B cell (primary cell): ENCODE measurements around the gene PRRC1. TPM values are rescaled to one million over a fixed set of nuclear protein-coding genes. Genes with fewer than 3 reads are reported as not detected.

Source experiments
- ATAC-seq: fragments of 200-7000 bp; cut with Tn5 transposase; one replicate; pipeline ENCODE4 v1.10.0; 2021; ENCODE audit warnings: low read depth, mild to moderate bottlenecking, moderate number of reproducible peaks, moderate library complexity
- CTCF ChIA-PET: fragments of 350-600 bp; sonication (Branson Sonifier 250); formaldehyde crosslinking; loops from one replicate; lab custom pipeline; 2021; ENCODE audit warnings: antibody characterized with exemption, inconsistent platforms; lab: Charles Lee
- POLR2A ChIA-PET: fragments of 350-600 bp; sonication (Branson Sonifier 250); formaldehyde crosslinking; loops from one replicate; lab custom pipeline; 2021; ENCODE audit warnings: antibody characterized with exemption; lab: Charles Lee
- DNase-seq: peaks from one replicate; pipeline ENCODE4 v3.0.0; 2013
- H2AFZ ChIP-seq: 2 replicates; pipeline ENCODE4 v1.6.1; 2012; ENCODE audit warnings: mild to moderate bottlenecking, low read depth, low read length; ENCODE audit not compliant: insufficient read depth, poor library complexity, severe bottlenecking
- H3K27ac ChIP-seq, 2 donors: 1 replicate in 1 of 2; 2 replicates in 1 of 2; pipeline ENCODE4 v1.5.1; 2012 to 2013; ENCODE audit warnings: low read length in 2 of 2, mild to moderate bottlenecking in 2 of 2, moderate library complexity in 1 of 2
- H3K27me3 ChIP-seq, 4 experiments: fragments of 200-600 bp in 1 of 4; sonication (generic) in 1 of 4; replicated peaks in 1 of 4; 1 replicate in 2 of 4; 2 replicates in 2 of 4; pipeline versions ENCODE4 v1.6.1 to v1.7.0; 2013 to 2016; ENCODE audit warnings: low read length in 3 of 4, mild to moderate bottlenecking in 2 of 4, mixed read lengths in 1 of 4, moderate library complexity in 1 of 4; ENCODE audit not compliant: insufficient read depth in 4 of 4, control insufficient read depth in 3 of 4; ENCODE audit errors: control extremely low read depth in 1 of 4
- H3K36me3 ChIP-seq, 2 experiments: replicated peaks in 1 of 2; 1 replicate in 1 of 2; 2 replicates in 1 of 2; pipeline versions ENCODE4 v1.6.1 to v1.7.1; 2013; ENCODE audit warnings: low read length in 1 of 2; ENCODE audit not compliant: insufficient read depth in 2 of 2, control insufficient read depth in 1 of 2; ENCODE audit errors: control extremely low read depth in 1 of 2, extremely low read depth in 1 of 2
- H3K4me1 ChIP-seq, 2 donors: fragments of 200-600 bp in 1 of 2; sonication (generic) in 1 of 2; 1 replicate in 1 of 2; 2 replicates in 1 of 2; pipeline versions ENCODE4 v1.5.1 to v1.6.1; 2013 to 2017; ENCODE audit warnings: low read length in 2 of 2; ENCODE audit not compliant: control insufficient read depth in 2 of 2, insufficient read depth in 2 of 2
- H3K4me2 ChIP-seq: replicated peaks from 2 replicates; pipeline ENCODE3; 2012; ENCODE audit warnings: mild to moderate bottlenecking, low read depth, low read length; ENCODE audit not compliant: poor library complexity, severe bottlenecking
- H3K4me3 ChIP-seq, 5 experiments: fragments of 200-600 bp in 1 of 5; sonication (generic) in 1 of 5; 1 replicate in 3 of 5; 2 replicates in 2 of 5; pipeline versions ENCODE4 v1.5.1 to v1.7.0; 2011 to 2016; ENCODE audit warnings: low read length in 4 of 5, mild to moderate bottlenecking in 4 of 5, low read depth in 2 of 5, control low read depth in 1 of 5, moderate library complexity in 1 of 5; ENCODE audit not compliant: insufficient read depth in 1 of 5; ENCODE audit errors: control extremely low read depth in 1 of 5, extremely low read depth in 1 of 5
- H3K79me2 ChIP-seq: fragments of 200-600 bp; sonication (generic); one replicate; pipeline ENCODE4 v1.6.0; 2016; ENCODE audit warnings: low read length; ENCODE audit not compliant: control insufficient read depth, insufficient read depth
- H3K9ac ChIP-seq: fragments of 200-600 bp; sonication (generic); 2 replicates; pipeline ENCODE4 v1.6.1; 2017; ENCODE audit warnings: mild to moderate bottlenecking, low read length, moderate library complexity
- H3K9me3 ChIP-seq, 3 donors: one replicate each; pipeline versions ENCODE4 v1.6.1 to v1.7.1; 2013; ENCODE audit warnings: low read length in 2 of 3; ENCODE audit not compliant: control insufficient read depth in 2 of 3, insufficient read depth in 1 of 3; ENCODE audit errors: control extremely low read depth in 1 of 3
- H4K20me1 ChIP-seq: 2 replicates; pipeline ENCODE4 v1.6.0; 2012; ENCODE audit warnings: mild to moderate bottlenecking, low read length; ENCODE audit not compliant: insufficient read depth, control insufficient read depth, poor library complexity, severe bottlenecking
- H3K27ac Mint-ChIP-seq: one replicate; pipeline ENCODE4 v1.8.0; 2021; ENCODE audit warnings: mixed read lengths
- H3K27me3 Mint-ChIP-seq: one replicate; pipeline ENCODE4 v1.8.0; 2021; ENCODE audit warnings: mixed read lengths
- H3K4me1 Mint-ChIP-seq: one replicate; pipeline ENCODE4 v1.8.0; 2021; ENCODE audit warnings: mixed read lengths
- H3K4me3 Mint-ChIP-seq: one replicate; pipeline ENCODE4 v1.8.0; 2021; ENCODE audit warnings: mixed read lengths
- H3K9me3 Mint-ChIP-seq: one replicate; pipeline ENCODE4 v1.8.0; 2022; ENCODE audit warnings: mixed read lengths; ENCODE audit not compliant: insufficient read depth
- EZH2 ChIP-seq: IDR thresholded peaks from 2 replicates; pipeline ENCODE4 v1.6.1; 2012; ENCODE audit warnings: borderline replicate concordance, low read depth, mild to moderate bottlenecking, moderate library complexity, low read length; ENCODE audit not compliant: insufficient read depth, poor library complexity, severe bottlenecking
- WGBS: methylation state at CpG from one replicate; pipeline ENCODE4 v1.1.5; 2013; ENCODE audit warnings: missing lambda C conversion rate; ENCODE audit not compliant: insufficient coverage; 5-methylcytosine and 5-hydroxymethylcytosine counted together
- intact Hi-C: fragments of 100-400 bp; cut with micrococcal nuclease; formaldehyde crosslinking; loops from one replicate; pipeline ENCODE4 v1.10.0; 2022
- polyA minus RNA-seq: library from RNA; depleted of rRNA, polyadenylated mRNA; stranded (reverse); fragments of >200 nt; gene quantifications from 2 replicates; pipeline ENCODE4 v1.2.3, GENCODE V29; 2012
- polyA plus RNA-seq: library from polyadenylated mRNA; depleted of rRNA; stranded (reverse); fragments of >200 nt; gene quantifications from 2 replicates; pipeline ENCODE4 v1.2.3, GENCODE V29; 2012
- total RNA-seq, 2 donors: library from RNA; stranded (reverse); fragments of 120-200 nt in 1 of 2; gene quantifications; 1 replicate in 1 of 2; 2 replicates in 1 of 2; pipeline versions ENCODE4 v1.2.3 to v1.2.4, GENCODE V29; 2013 to 2022
- TF ChIP-seq, protein P1 (sequence below): fragments of 200-600 bp; IDR thresholded peaks from one replicate; pipeline ENCODE4 v1.8.0; 2022; ENCODE audit warnings: antibody characterized with exemption, mild to moderate bottlenecking

The PRRC1 gene
- total RNA-seq (33.7 and 35.5 TPM in 2 replicates), polyA plus RNA-seq (9.7 and 15.8 TPM in 2 replicates), polyA minus RNA-seq (20.8 and 25.9 TPM in 2 replicates)
- 27.8 TPM for total RNA-seq (2013)

DNA sequence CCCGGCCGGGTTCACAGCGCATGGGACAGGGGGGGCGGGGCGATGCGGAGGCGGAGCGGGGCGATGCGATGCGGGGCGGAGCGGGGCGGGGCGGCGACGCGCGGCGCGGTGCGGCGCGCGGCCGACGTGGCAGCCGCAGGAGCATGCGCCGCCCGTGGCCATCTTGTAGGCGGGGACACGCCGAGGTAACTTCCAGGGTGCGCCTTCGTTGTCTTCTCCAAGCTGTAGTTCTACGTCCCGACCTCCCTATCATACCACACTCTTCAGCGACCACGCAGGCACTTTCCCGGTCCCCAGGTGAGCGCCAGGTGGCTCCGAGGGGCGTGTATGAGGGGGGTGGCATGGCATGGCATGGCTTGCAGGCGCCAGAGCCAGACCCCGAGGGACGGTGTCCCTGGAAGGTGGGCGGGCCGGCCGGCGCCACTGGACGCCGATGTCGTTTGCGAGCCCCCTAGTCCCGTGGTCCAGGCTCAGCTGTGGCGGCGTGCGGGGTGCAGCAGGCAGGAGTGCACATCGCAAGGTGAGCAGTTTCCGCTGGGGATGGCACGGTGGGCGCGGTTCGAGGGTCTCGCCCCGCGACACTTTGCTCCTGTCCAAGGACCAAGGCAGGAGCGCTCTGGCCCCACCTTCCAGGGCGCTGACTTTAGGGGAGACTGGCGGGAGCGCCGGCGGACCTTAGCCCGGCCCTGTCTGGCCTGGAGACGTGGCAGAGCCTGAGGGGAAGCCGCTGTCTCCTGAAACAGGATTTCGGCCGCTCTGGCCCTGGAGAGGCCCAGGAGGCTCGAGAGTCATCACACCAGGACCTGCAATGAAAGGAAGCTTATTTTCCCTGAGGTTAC lies at the start of gene PRRC1:
PRRC1 (plus strand) TSS at position 161 of the 839 bp plus-strand sequence. CDS start 5,840 bp downstream, outside the sequence.
- H3K36me3 ChIP-seq, result peaks cover 0 to 6% of the 10 kb centered on the region in 2 experiments
- H3K4me2 ChIP-seq, result peak within 1 kb of the TSS; percentile 93
- H3K9me3 Mint-ChIP-seq, result no peaks in the 10 kb centered on the region
- H3K27me3 ChIP-seq, result no peaks in the 10 kb centered on the region
- peaks cover 47% of the 10 kb centered on the region for H3K79me2 ChIP-seq
- peak; percentile 96 for ATAC-seq
- intact Hi-C loops, result loop anchor here (1.0 to 5.0 kb wide), 4 partner anchors 565 to 1575 kb away; partner anchors contain the start of genes ISOC1, LMNB1, PHAX and SLC12A2
- ChIA-PET CTCF (interaction anchor here (1.4 kb wide), 1 partner anchor 740 kb away, joined by 3 read pairs; no protein-coding TSS in a partner anchor), POLR2A (no interaction called here)
- peaks cover 15% of the 10 kb centered on the region for H4K20me1 ChIP-seq
- peak; percentile 86 for DNase-seq
- peaks cover 4% of the 10 kb centered on the region for H3K27me3 Mint-ChIP-seq
- H3K4me3 Mint-ChIP-seq, result peak within 1 kb of the TSS; percentile 93
- H3K4me1 Mint-ChIP-seq, result peaks cover 26% of the 10 kb centered on the region
- TF ChIP-seq EZH2, result no peak
- TF ChIP-seq, protein P1, sequence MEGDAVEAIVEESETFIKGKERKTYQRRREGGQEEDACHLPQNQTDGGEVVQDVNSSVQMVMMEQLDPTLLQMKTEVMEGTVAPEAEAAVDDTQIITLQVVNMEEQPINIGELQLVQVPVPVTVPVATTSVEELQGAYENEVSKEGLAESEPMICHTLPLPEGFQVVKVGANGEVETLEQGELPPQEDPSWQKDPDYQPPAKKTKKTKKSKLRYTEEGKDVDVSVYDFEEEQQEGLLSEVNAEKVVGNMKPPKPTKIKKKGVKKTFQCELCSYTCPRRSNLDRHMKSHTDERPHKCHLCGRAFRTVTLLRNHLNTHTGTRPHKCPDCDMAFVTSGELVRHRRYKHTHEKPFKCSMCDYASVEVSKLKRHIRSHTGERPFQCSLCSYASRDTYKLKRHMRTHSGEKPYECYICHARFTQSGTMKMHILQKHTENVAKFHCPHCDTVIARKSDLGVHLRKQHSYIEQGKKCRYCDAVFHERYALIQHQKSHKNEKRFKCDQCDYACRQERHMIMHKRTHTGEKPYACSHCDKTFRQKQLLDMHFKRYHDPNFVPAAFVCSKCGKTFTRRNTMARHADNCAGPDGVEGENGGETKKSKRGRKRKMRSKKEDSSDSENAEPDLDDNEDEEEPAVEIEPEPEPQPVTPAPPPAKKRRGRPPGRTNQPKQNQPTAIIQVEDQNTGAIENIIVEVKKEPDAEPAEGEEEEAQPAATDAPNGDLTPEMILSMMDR, result no peak
- H3K9ac ChIP-seq, result peak within 1 kb of the TSS; percentile 98
- H3K9me3 ChIP-seq, result peaks cover 1 to 3% (median 3%) of the 10 kb centered on the region in 3 donors
- H3K27ac ChIP-seq, result peak within 1 kb of the TSS; percentile 67 to 85
- peak within 1 kb of the TSS; percentile 79 for H3K27ac Mint-ChIP-seq
- WGBS, result under 1% methylated on average over 70 of the region's 80 CpGs
- peak within 1 kb of the TSS; percentile 100 for H2AFZ ChIP-seq
- peaks cover 12% of the 10 kb centered on the region in 2 donors for H3K4me1 ChIP-seq
- peak within 1 kb of the TSS; percentile 85 to 99 (median 98) for H3K4me3 ChIP-seq

DNA sequence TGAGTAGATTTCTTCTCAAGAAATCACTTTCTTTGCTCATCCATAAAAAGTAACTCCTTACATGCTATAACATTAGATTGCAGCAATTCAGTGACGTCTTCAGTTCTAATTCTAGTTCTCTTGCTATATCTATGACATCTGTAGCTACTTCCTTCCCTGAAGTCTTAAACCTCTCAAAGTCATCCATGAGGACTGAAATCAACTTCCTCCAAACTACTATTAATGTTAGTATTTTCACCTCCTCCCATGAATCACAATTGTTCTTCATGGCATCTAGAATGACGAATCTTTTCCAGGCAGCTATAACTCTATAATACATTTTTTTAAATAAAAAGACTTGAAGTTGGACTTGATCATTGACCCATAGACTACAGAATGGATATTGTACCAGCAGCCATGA lies 46.2 kb upstream of the PRRC1 start:
- H3K9me3 Mint-ChIP-seq, result no peaks in the 10 kb centered on the region
- peaks cover 0 to 3% (median 1%) of the 10 kb centered on the region in 4 experiments for H3K27me3 ChIP-seq
- no peaks in the 10 kb centered on the region for H4K20me1 ChIP-seq
- no peak overlapping the region for H3K4me2 ChIP-seq
- DNase-seq (no peak), ATAC-seq (no peak)
- peaks cover 22% of the 10 kb centered on the region for H3K27me3 Mint-ChIP-seq
- no peak overlapping the region for H3K27ac Mint-ChIP-seq
- intact Hi-C loops, result no loop called here
- CTCF ChIA-PET, result no interaction called here
- WGBS, result 69% methylated on average over 1 of the region's 2 CpGs
- H3K27ac ChIP-seq, result no peak overlapping the region
- H3K9ac ChIP-seq, result no peak overlapping the region
- H3K4me1 Mint-ChIP-seq, result no peaks in the 10 kb centered on the region
- POLR2A ChIA-PET, result no interaction called here
- no peak for TF ChIP-seq EZH2
- TF ChIP-seq, protein P1, result no peak
- no peaks in the 10 kb centered on the region for H3K36me3 ChIP-seq
- no peaks in the 10 kb centered on the region for H3K9me3 ChIP-seq
- no peak overlapping the region for H2AFZ ChIP-seq
- H3K4me3 ChIP-seq, result no peak overlapping the region
- no peaks in the 10 kb centered on the region for H3K4me1 ChIP-seq
- no peak overlapping the region for H3K4me3 Mint-ChIP-seq
- no peaks in the 10 kb centered on the region for H3K79me2 ChIP-seq
